Esophagus squamous epithelium (tissue), 4 donors: Measurements from ENCODE around the gene EXOSC7.

Experiments
- POLR2A ChIP-seq, 4 donors: fragments of 450-650 bp; IDR thresholded peaks; one replicate each; pipeline ENCODE4 v1.6.1; 2017; ENCODE audit warnings: antibody characterized with exemption in 4 of 4, mild to moderate bottlenecking in 4 of 4, moderate library complexity in 3 of 4
- TF ChIP-seq, protein P1 (sequence below), 6 experiments: fragments of 450-650 bp in 4 of 6; fragments of 200-600 bp in 2 of 6; sonication (generic) in 2 of 6; IDR thresholded peaks; one replicate each; pipeline ENCODE4 v1.5.1; 2016 to 2019; ENCODE audit warnings: antibody characterized with exemption in 6 of 6, mild to moderate bottlenecking in 4 of 6, moderate library complexity in 4 of 6

GRCh38 chr3:44969828-44970179, 6.2 kb upstream of the EXOSC7 start:
- TF ChIP-seq POLR2A (IDR thresholded peaks at IDR 0.05): no peak
- TF ChIP-seq, protein P1, sequence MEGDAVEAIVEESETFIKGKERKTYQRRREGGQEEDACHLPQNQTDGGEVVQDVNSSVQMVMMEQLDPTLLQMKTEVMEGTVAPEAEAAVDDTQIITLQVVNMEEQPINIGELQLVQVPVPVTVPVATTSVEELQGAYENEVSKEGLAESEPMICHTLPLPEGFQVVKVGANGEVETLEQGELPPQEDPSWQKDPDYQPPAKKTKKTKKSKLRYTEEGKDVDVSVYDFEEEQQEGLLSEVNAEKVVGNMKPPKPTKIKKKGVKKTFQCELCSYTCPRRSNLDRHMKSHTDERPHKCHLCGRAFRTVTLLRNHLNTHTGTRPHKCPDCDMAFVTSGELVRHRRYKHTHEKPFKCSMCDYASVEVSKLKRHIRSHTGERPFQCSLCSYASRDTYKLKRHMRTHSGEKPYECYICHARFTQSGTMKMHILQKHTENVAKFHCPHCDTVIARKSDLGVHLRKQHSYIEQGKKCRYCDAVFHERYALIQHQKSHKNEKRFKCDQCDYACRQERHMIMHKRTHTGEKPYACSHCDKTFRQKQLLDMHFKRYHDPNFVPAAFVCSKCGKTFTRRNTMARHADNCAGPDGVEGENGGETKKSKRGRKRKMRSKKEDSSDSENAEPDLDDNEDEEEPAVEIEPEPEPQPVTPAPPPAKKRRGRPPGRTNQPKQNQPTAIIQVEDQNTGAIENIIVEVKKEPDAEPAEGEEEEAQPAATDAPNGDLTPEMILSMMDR (IDR thresholded peaks at IDR 0.05): no peak
